Activated CD4-positive, alpha-beta T cell treated with anti-CD3 and anti-CD28 coated beads, Interleukin-2, amount 10 ng/mL, durations not matched to agents 7 days and 5 days (primary cell): ENCODE results near the gene KCNAB2. TPM values are rescaled to one million over a fixed set of nuclear protein-coding genes. Genes with fewer than 3 reads are reported as not detected.

Source experiments
- CTCF ChIA-PET: fragments of 350-600 bp; sonication (Branson Sonifier 250); formaldehyde crosslinking; loops from one replicate; lab custom pipeline; 2021; ENCODE audit warnings: antibody characterized with exemption; lab: Charles Lee
- POLR2A ChIA-PET: fragments of 350-600 bp; sonication (Branson Sonifier 250); formaldehyde crosslinking; loops from one replicate; lab custom pipeline; 2021; ENCODE audit warnings: antibody characterized with exemption; lab: Charles Lee
- DNase-seq: peaks from one replicate; pipeline ENCODE4 v3.0.0-alpha.2; 2020
- H3K27ac Mint-ChIP-seq: one replicate; pipeline ENCODE4 v1.8.0; 2021; ENCODE audit warnings: mild to moderate bottlenecking, moderate library complexity, mixed read lengths
- H3K27me3 Mint-ChIP-seq: one replicate; pipeline ENCODE4 v1.8.0; 2021; ENCODE audit warnings: mixed read lengths
- H3K36me3 Mint-ChIP-seq: one replicate; pipeline ENCODE4 v1.8.0; 2021; ENCODE audit warnings: low read depth, mixed read lengths
- H3K4me1 Mint-ChIP-seq: one replicate; pipeline ENCODE4 v1.8.0; 2021; ENCODE audit warnings: mixed read lengths
- H3K4me3 Mint-ChIP-seq: one replicate; pipeline ENCODE4 v1.8.0; 2021; ENCODE audit warnings: mild to moderate bottlenecking, moderate library complexity, mixed read lengths
- H3K9me3 Mint-ChIP-seq: one replicate; pipeline ENCODE4 v1.8.0; 2021; ENCODE audit warnings: mixed read lengths
- total RNA-seq, 2 experiments: library from RNA; stranded (reverse); gene quantifications; one replicate each; pipeline ENCODE4 v1.2.3, GENCODE V29; 2021

The KCNAB2 gene
- total RNA-seq, 2 experiments from 2014 or later: 258 to 294 TPM

DNA sequence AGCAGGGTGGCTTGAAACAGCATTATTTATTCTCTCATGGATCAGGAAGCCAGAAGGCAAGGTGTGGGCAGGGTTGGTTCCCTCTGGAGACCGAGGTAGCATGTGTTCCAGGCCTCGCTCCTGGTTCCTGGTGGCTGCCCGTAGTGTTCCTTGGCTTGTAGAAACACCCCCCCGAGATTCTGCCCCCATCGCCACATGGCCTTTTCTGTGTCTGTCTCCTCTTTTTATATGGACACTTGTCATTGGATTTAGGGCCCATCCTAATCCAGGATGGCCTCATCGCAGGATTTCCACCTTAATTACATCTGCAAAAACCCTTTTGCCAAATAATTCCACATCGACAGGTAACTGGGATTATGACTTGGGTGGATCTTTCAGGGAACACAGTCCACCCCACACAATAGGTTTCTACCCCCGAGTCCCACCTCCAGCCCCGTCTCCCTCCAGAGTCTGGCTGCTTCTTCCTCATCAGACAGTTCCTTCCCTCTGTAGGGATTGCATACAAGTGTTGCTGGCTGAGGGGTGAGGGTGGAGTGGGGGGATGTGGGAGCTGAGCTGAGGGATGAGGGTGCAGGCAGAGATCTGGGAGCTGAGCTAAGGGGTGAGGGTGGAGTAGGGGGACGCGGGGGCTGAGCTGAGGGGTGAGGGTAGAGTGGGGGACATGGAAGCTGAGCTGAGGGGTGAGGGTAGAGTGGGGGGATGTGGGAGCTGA, 41.1 kb upstream of the KCNAB2 start:
- Mint-ChIP-seq H3K4me3 (no peak overlapping the region), H3K4me1 (peaks cover 23% of the 10 kb centered on the region), H3K9me3 (no peaks in the 10 kb centered on the region), H3K36me3 (peaks cover 2% of the 10 kb centered on the region), H3K27ac (no peak overlapping the region), H3K27me3 (no peaks in the 10 kb centered on the region)
- DNase-seq: no peak
- ChIA-PET POLR2A (no interaction called here), CTCF (interaction anchor here (1.7 to 2.9 kb wide), 2 partner anchors 11 to 20 kb away, joined by 5 to 10 read pairs; no protein-coding TSS in a partner anchor)

GRCh38 chr1:6005276-6005917, 40.3 kb upstream of the KCNAB2 start:
- H3K4me1 Mint-ChIP-seq: peaks cover 21% of the 10 kb centered on the region
- CTCF ChIA-PET: interaction anchor here (1.0 to 1.7 kb wide), 2 partner anchors 11 to 19 kb away, joined by 4 to 5 read pairs; no protein-coding TSS in a partner anchor
- no peak for DNase-seq

GRCh38 chr1:6006882-6007281, 38.8 kb upstream of the KCNAB2 start:
- ChIA-PET CTCF (no interaction called here), POLR2A (interaction anchor here (0.7 to 1.2 kb wide), 2 partner anchors 13 to 234 kb away, joined by 3 read pairs; no protein-coding TSS in a partner anchor)
- Mint-ChIP-seq H3K27ac (peak overlapping the region; percentile 50), H3K4me3 (no peak overlapping the region), H3K27me3 (no peaks in the 10 kb centered on the region), H3K9me3 (no peaks in the 10 kb centered on the region), H3K36me3 (peaks cover 2% of the 10 kb centered on the region), H3K4me1 (peaks cover 18% of the 10 kb centered on the region)
- DNase-seq: no peak

More at GRCh38 chr1:6005276-6005917, 40.3 kb upstream of the KCNAB2 start:
- POLR2A ChIA-PET: no interaction called here
- peaks cover 2% of the 10 kb centered on the region for H3K36me3 Mint-ChIP-seq
- no peak overlapping the region for H3K27ac Mint-ChIP-seq
- no peaks in the 10 kb centered on the region for H3K27me3 Mint-ChIP-seq
- no peak overlapping the region for H3K4me3 Mint-ChIP-seq
- no peaks in the 10 kb centered on the region for H3K9me3 Mint-ChIP-seq

DNA sequence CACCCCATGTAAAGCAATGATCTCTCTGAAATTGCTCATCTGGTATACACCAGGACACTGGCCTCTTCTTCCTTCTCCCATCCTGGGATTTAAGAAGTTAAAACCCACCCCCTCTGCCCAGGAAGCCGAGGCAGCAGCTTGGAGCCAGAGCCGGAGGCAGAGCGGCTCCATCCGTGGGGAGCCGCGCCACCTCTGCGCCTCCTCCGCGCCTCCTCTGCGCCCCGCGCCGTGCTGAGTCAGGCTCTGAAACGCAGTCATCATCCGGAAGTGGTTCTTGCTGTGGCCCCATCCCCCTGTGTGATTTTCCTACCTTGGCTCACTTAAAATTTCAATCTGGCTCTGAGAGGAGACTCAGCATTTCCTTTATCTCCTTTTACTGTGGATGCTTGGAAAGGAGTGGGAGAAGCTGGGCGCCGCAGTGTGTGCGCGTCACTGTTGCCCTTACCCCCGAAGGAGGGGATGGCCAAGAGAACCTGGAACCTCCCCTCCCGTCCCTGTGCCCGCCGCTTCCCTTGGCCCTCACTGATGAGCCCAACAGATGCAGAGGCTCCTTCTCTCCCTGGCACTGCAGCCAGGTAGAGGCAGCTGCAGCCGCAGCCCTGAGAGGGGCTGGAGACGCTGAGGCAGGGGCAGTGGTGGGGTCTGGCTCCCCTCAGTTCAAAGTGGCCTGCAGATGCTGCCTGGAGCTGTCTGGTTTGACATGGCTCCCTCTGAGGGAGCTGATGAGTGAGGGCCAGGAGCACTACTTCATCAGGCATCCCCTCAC, 38.2 kb upstream of the KCNAB2 start:
- no peaks in the 10 kb centered on the region for H3K27me3 Mint-ChIP-seq
- H3K9me3 Mint-ChIP-seq: no peaks in the 10 kb centered on the region
- H3K36me3 Mint-ChIP-seq: peaks cover 2% of the 10 kb centered on the region
- H3K4me1 Mint-ChIP-seq: peaks cover 18% of the 10 kb centered on the region
- peak; percentile 30 for DNase-seq
- H3K27ac Mint-ChIP-seq: peak overlapping the region; percentile 19
- ChIA-PET POLR2A (interaction anchor here (0.7 to 1.2 kb wide), 2 partner anchors 14 to 233 kb away, joined by 3 read pairs; no protein-coding TSS in a partner anchor), CTCF (interaction anchor here (1.5 kb wide), 1 partner anchor 11 kb away, joined by 6 read pairs; no protein-coding TSS in a partner anchor)
- no peak overlapping the region for H3K4me3 Mint-ChIP-seq

- ChIA-PET CTCF (interaction anchor here (0.7 to 1.5 kb wide), 2 partner anchors 10 to 42 kb away, joined by 3 to 6 read pairs; no protein-coding TSS in a partner anchor), POLR2A (no interaction called here)
- Mint-ChIP-seq H3K9me3 (no peaks in the 10 kb centered on the region), H3K27me3 (no peaks in the 10 kb centered on the region), H3K27ac (no peak overlapping the region), H3K36me3 (peaks cover 2% of the 10 kb centered on the region), H3K4me1 (peaks cover 18% of the 10 kb centered on the region), H3K4me3 (no peak overlapping the region)
- DNase-seq: no peak
Measured at GRCh38 chr1:6008084-6008415, 37.6 kb upstream of the KCNAB2 start.

DNA sequence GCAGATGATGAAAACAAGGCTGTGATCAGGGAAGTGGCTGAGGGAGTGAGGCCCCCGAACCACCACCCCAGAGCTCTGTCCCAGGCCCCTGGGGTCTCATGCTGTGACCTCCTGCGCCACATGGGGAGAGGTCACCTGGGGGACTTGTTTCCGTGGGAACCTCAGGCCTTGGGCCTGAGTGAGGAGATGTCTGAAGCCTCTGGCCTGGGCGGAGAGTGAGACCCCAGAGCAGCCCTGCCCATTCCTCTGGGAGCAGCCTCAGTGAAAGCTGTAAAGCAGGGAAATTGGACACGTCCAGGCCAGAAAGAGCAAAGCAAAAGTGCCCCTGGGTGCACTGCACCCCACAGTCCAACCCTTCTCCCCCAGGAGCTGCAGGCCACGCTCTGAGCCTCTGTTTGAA, 37.0 kb upstream of the KCNAB2 start:
- H3K4me1 Mint-ChIP-seq: peaks cover 18% of the 10 kb centered on the region
- DNase-seq: no peak
- ChIA-PET POLR2A (no interaction called here), CTCF (interaction anchor here (0.7 to 1.5 kb wide), 2 partner anchors 10 to 41 kb away, joined by 3 to 6 read pairs; no protein-coding TSS in a partner anchor)
- no peak overlapping the region for H3K27ac Mint-ChIP-seq
- H3K36me3 Mint-ChIP-seq: peaks cover 5% of the 10 kb centered on the region
- H3K4me3 Mint-ChIP-seq: no peak overlapping the region
- H3K27me3 Mint-ChIP-seq: no peaks in the 10 kb centered on the region
- H3K9me3 Mint-ChIP-seq: no peaks in the 10 kb centered on the region

DNA sequence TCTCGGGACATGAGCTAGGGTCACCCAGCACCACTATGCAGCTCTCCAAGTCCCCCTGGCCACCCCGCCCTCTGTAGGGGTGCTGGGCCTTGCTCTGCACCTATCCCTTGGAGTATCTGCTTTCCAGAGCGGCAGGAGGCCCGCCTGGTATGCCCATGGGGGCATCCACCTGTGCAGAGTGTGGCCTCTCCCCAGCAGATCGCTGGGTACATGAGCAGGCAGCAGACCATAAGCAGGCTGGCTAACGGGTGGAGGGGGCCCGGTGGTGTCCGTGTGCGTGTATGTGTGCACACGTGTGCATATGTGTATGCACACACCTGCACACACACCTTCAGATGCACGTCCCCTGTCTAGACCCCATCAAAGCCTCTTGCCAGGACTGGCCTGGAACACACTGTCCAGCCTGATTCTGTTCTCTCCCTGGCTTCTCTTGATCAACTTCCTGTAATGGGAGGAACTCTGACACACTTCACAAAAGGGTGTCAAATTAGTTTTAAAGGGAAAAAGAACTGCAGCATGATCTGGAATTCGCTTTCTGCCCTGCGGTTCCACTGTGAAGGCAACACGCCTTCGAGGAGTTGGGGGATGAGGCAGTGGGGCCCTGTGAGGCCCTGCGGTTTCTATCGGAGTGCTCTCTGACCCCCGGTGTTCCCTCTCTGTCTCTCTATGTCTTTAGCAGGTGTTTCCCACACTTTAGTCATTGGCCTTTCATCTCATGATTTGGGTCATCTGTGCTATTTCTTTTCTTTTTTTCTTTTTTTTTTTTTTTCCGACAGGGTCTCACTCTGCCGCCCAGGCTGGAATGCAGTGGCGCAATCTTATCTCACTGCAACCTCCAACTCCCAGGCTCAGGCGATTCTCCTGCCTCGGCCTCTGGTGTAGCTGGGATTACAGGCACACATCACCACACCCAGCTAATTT, 36.3 kb upstream of the KCNAB2 start:
- DNase-seq: no peak
- no peaks in the 10 kb centered on the region for H3K9me3 Mint-ChIP-seq
- CTCF ChIA-PET: interaction anchor here (1.5 kb wide), 1 partner anchor 9 kb away, joined by 6 read pairs; no protein-coding TSS in a partner anchor
- no peak overlapping the region for H3K4me3 Mint-ChIP-seq
- H3K36me3 Mint-ChIP-seq: peaks cover 5% of the 10 kb centered on the region
- POLR2A ChIA-PET: no interaction called here
- H3K4me1 Mint-ChIP-seq: peaks cover 18% of the 10 kb centered on the region
- H3K27me3 Mint-ChIP-seq: no peaks in the 10 kb centered on the region
- no peak overlapping the region for H3K27ac Mint-ChIP-seq

DNA sequence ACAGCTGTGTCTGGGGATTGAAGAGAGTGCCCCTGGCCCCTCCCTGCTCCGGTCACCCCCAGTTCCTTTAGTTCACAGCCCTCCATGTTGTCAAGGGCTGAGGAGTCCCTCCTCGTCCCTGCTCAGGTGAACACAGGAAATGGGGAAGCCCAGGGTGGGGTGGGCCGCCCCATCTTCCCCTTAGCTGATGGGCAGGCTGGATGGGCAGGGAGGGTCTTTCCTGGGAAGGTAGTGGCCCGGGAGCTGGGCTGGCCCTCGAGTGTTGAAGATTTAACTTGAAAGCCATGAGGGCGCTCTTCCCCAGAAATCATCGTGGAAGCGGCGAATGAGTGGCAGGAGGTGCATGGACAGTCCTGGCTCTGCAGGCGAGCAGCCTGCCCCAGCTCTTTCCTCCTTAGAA, 35.1 kb upstream of the KCNAB2 start:
- H3K4me3 Mint-ChIP-seq: no peak overlapping the region
- no peak for DNase-seq
- no peak overlapping the region for H3K27ac Mint-ChIP-seq
- peaks cover 17% of the 10 kb centered on the region for H3K4me1 Mint-ChIP-seq
- H3K9me3 Mint-ChIP-seq: no peaks in the 10 kb centered on the region
- ChIA-PET POLR2A (no interaction called here), CTCF (interaction anchor here (0.6 to 1.6 kb wide), 2 partner anchors 13 to 16 kb away, joined by 3 to 5 read pairs; no protein-coding TSS in a partner anchor)
- peaks cover 5% of the 10 kb centered on the region for H3K36me3 Mint-ChIP-seq
- no peaks in the 10 kb centered on the region for H3K27me3 Mint-ChIP-seq

DNA sequence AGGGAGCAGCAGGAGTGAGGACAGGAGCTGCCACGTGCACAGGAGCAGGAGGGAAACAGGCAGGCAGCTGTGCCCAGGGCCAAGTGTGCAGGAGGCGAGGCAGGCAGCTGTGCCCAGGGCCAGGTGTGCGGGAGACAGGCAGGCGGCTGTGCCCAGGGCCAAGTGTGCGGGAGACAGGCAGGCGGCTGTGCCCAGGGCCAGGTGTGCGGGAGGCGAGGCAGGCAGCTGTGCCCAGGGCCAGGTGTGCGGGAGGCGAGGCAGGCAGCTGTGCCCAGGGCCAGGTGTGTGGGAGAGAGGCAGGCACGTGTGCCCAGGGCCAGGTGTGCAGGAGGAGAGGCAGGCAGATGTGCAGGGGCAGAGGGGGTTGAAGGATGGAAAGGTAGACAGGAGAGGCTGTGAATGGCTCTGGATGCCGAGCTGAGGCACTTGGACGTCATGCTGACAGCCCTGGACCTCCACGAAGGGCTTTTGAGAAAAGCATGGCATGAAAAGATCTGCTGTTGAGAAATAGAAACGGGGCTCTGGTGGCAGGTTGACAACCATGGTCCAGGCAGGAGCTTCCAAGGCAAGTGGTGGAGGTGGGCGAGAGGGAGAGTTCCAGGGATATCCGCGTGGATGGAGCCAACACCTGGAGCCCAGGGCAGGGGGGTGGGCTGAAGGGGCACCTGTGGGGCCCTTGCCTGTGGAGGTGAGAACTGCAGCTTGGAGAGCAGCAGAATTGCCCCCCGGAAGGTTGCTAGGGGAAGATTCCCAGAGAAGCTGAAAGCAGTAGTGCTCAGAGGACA, 34.3 kb upstream of the KCNAB2 start:
- Mint-ChIP-seq H3K4me1 (peaks cover 17% of the 10 kb centered on the region), H3K36me3 (peaks cover 5% of the 10 kb centered on the region), H3K27me3 (no peaks in the 10 kb centered on the region), H3K27ac (no peak overlapping the region), H3K9me3 (no peaks in the 10 kb centered on the region), H3K4me3 (no peak overlapping the region)
- ChIA-PET CTCF (interaction anchor here (0.6 to 1.6 kb wide), 3 partner anchors 12 to 55 kb away, joined by 3 to 5 read pairs (median 3); no protein-coding TSS in a partner anchor), POLR2A (no interaction called here)
- no peak for DNase-seq

GRCh38 chr1:6011946-6012258, 33.8 kb upstream of the KCNAB2 start:
- DNase-seq: no peak
- H3K36me3 Mint-ChIP-seq: peaks cover 5% of the 10 kb centered on the region
- H3K9me3 Mint-ChIP-seq: no peaks in the 10 kb centered on the region
- no peak overlapping the region for H3K27ac Mint-ChIP-seq
- H3K4me1 Mint-ChIP-seq: peaks cover 13% of the 10 kb centered on the region
- POLR2A ChIA-PET: no interaction called here
- H3K4me3 Mint-ChIP-seq: no peak overlapping the region
- no peaks in the 10 kb centered on the region for H3K27me3 Mint-ChIP-seq
- CTCF ChIA-PET: interaction anchor here (1.0 kb wide), 1 partner anchor 56 kb away, joined by 3 read pairs; no protein-coding TSS in a partner anchor

DNA sequence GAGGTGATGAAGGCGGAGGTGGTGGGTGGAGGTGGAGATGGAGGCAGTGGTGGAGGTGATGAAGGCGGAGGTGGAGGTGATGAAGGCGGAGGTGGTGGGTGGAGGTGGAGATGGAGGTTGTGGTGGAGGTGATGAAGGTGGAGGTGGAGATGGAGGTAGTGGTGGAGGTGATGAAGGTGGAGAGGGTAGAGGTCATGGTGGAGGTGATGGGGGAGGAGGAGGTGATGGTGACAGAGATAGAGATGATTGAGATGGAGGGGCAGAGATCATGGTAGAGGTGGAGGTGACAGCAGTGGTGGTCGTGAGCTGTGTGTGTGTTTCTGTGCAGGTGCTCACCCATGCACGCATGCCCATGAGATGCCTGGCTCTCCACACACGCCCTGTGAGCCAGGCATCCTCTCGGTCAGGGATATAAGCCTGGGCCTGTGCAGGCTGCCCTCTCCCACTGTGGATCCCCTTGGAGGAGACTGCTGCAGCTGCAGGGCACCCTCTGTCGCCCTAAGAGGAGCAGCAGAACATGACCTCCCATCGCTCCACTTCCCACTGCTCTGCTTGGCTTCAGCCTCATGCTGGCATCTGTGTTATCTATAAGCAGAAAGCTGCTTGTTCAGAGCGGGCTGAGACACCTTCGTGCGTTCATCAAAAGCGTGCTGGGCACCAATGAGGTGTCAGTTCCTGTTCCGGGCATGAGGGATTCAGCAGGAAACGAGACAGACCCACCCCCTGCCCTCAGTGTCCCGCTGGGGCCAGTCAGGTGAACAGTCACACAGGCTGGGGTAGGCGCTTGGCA, 33.0 kb upstream of the KCNAB2 start:
- no peak for DNase-seq
- H3K9me3 Mint-ChIP-seq: no peaks in the 10 kb centered on the region
- ChIA-PET CTCF (interaction anchor here (2.2 kb wide), 1 partner anchor 12 kb away, joined by 6 read pairs; no protein-coding TSS in a partner anchor), POLR2A (no interaction called here)
- no peak overlapping the region for H3K4me3 Mint-ChIP-seq
- H3K27ac Mint-ChIP-seq: no peak overlapping the region
- no peaks in the 10 kb centered on the region for H3K27me3 Mint-ChIP-seq
- H3K4me1 Mint-ChIP-seq: peaks cover 6% of the 10 kb centered on the region
- H3K36me3 Mint-ChIP-seq: peaks cover 5% of the 10 kb centered on the region
